Natural killer cell (primary cell): ENCODE results near the gene AP1G1. TPM values are rescaled to one million over a fixed set of nuclear protein-coding genes. Genes with fewer than 3 reads are reported as not detected.
"Not testable (repeated sequence)": the region's sequence is repeated elsewhere in the genome, so short reads cannot be mapped to it uniquely, and the experiment has no call there.

ENCODE experiments used
- ATAC-seq, 3 donors: fragments of 150-1000 bp in 2 of 3; fragments of 200-7000 bp in 1 of 3; cut with Tn5 transposase; 1 replicate in 1 of 3; 2 replicates in 2 of 3; pipeline ENCODE4 v1.10.0; 2021; ENCODE audit warnings: mild to moderate bottlenecking in 2 of 3, moderate library complexity in 2 of 3
- DNase-seq, 2 donors: peaks; one replicate each; pipeline versions ENCODE4 v3.0.0 to v3.0.0-alpha.2; 2013 to 2021; ENCODE audit warnings: mixed read lengths in 1 of 2
- H3K27ac ChIP-seq: one replicate; pipeline ENCODE4 v1.5.1; 2013; ENCODE audit warnings: mild to moderate bottlenecking, low read length
- H3K27me3 ChIP-seq: one replicate; pipeline ENCODE4 v1.6.1; 2013; ENCODE audit warnings: low read length; ENCODE audit not compliant: control insufficient read depth, insufficient read depth
- H3K36me3 ChIP-seq: one replicate; pipeline ENCODE4 v1.6.1; 2013; ENCODE audit warnings: low read length; ENCODE audit not compliant: control insufficient read depth, insufficient read depth
- H3K4me1 ChIP-seq: one replicate; pipeline ENCODE4 v1.6.1; 2013; ENCODE audit warnings: low read length; ENCODE audit not compliant: control insufficient read depth, insufficient read depth
- H3K4me3 ChIP-seq: one replicate; pipeline ENCODE4 v1.5.1; 2013; ENCODE audit warnings: low read length
- H3K9me3 ChIP-seq: one replicate; pipeline ENCODE4 v1.6.1; 2013; ENCODE audit warnings: low read length; ENCODE audit not compliant: control insufficient read depth, insufficient read depth
- H3K27ac Mint-ChIP-seq, 2 donors: one replicate each; pipeline ENCODE4 v1.8.0; 2022; ENCODE audit warnings: mild to moderate bottlenecking in 2 of 2, mixed read lengths in 2 of 2, moderate library complexity in 1 of 2
- H3K27me3 Mint-ChIP-seq, 2 donors: one replicate each; pipeline ENCODE4 v1.8.0; 2022; ENCODE audit warnings: low read depth in 2 of 2, mixed read lengths in 2 of 2
- H3K36me3 Mint-ChIP-seq: one replicate; pipeline ENCODE4 v1.8.0; 2022; ENCODE audit warnings: mixed read lengths
- H3K4me1 Mint-ChIP-seq, 2 donors: one replicate each; pipeline ENCODE4 v1.8.0; 2022; ENCODE audit warnings: mixed read lengths in 2 of 2
- H3K4me3 Mint-ChIP-seq: one replicate; pipeline ENCODE4 v1.8.0; 2022; ENCODE audit warnings: mild to moderate bottlenecking, moderate library complexity, mixed read lengths
- H3K9me3 Mint-ChIP-seq, 2 donors: one replicate each; pipeline ENCODE4 v1.8.0; 2022; ENCODE audit warnings: mixed read lengths in 2 of 2
- CTCF ChIP-seq: fragments of 200-600 bp; IDR thresholded peaks from one replicate; pipeline ENCODE4 v1.8.0; 2022; ENCODE audit warnings: antibody characterized with exemption
- WGBS: methylation state at CpG from one replicate; pipeline ENCODE4 v1.1.7; 2013; ENCODE audit warnings: missing lambda C conversion rate; ENCODE audit not compliant: insufficient coverage; 5-methylcytosine and 5-hydroxymethylcytosine counted together
- intact Hi-C: fragments of 100-400 bp; cut with micrococcal nuclease; formaldehyde crosslinking; loops from one replicate; pipeline ENCODE4 v1.14.2; 2022
- total RNA-seq, 4 donors: library from RNA; stranded (reverse); fragments of 120-200 nt in 1 of 4; gene quantifications; one replicate each; pipeline versions ENCODE4 v1.2.3 to v1.2.4, GENCODE V29; 2013 to 2022

The AP1G1 gene
- total RNA-seq, 3 donors from 2014 or later (not counting 1 experiment from before 2014, with no cell fraction given): 176 to 212 (median 188) TPM

DNA sequence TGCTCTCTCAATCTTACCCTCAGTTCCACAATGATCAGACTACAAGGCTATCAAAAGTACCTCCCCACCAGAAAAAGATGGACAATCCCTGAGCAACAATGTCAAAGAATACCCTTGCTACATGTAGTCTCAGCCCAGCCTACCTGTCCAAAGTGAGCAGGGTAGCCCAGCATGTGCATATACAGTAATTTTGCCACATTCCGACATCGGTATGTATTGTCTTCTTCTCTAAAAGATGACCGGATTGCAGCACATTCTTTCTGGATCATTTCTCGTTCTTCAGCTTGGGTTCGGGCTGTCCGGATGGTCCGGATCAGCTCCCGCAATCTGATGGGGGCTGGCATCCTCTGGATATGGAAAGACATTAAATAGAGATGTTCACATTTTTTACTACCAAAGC, 19.5 kb downstream of the AP1G1 start:
- intact Hi-C loops: no loop called here
- TF ChIP-seq CTCF: no peak
- WGBS: 92% methylated on average over 6 of the region's 8 CpGs
- Mint-ChIP-seq H3K9me3 (no peaks in the 10 kb centered on the region), H3K36me3 (no peaks in the 10 kb centered on the region), H3K4me3 (no peak overlapping the region), H3K4me1 (peaks cover 47% of the 10 kb centered on the region in 2 donors), H3K27me3 (no peaks in the 10 kb centered on the region), H3K27ac (peak overlapping the region in 1 of 2 donors; percentile 34)
- H3K27me3 ChIP-seq: no peaks in the 10 kb centered on the region
- no peak overlapping the region for H3K4me3 ChIP-seq
- no peaks in the 10 kb centered on the region for H3K9me3 ChIP-seq
- no peak overlapping the region for H3K27ac ChIP-seq
- peaks cover 20% of the 10 kb centered on the region for H3K4me1 ChIP-seq
- H3K36me3 ChIP-seq: peaks cover 28% of the 10 kb centered on the region
- DNase-seq (no peak), ATAC-seq (no peak)

GRCh38 chr16:71788578-71788977, 20.1 kb downstream of the AP1G1 start:
- ATAC-seq: no peak
- H3K4me3 Mint-ChIP-seq: no peak overlapping the region
- TF ChIP-seq CTCF: no peak
- no peaks in the 10 kb centered on the region for H3K9me3 Mint-ChIP-seq
- Histone ChIP-seq H3K4me3 (no peak overlapping the region), H3K27me3 (no peaks in the 10 kb centered on the region), H3K4me1 (peaks cover 20% of the 10 kb centered on the region), H3K9me3 (no peaks in the 10 kb centered on the region), H3K36me3 (peaks cover 28% of the 10 kb centered on the region), H3K27ac (no peak overlapping the region)
- peaks cover 41 to 46% of the 10 kb centered on the region in 2 donors for H3K4me1 Mint-ChIP-seq
- no peaks in the 10 kb centered on the region for H3K27me3 Mint-ChIP-seq
- intact Hi-C loops: no loop called here
- DNase-seq: no peak
- 94% methylated on average over 2 of the region's 2 CpGs for WGBS
- no peaks in the 10 kb centered on the region for H3K36me3 Mint-ChIP-seq
- H3K27ac Mint-ChIP-seq: no peak overlapping the region

DNA sequence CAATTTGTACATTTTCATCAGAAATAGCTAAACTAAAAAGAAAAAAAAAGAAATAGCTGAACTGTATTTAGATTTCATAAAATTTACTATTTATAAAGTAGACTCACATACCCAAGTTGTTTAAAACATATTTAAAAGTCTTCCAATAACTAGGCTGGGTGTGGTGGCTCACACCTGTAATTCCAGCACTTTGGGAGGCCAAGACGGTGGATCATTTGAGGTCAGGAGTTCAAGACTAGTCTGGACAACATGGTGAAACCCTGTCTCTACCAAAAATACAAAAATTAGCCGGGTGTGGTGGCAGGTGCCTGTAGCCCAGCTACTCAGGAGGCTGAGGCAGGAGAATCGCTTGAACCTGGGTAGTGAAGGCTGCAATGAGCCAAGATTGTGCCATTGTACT, 23.5 kb downstream of the AP1G1 start:
- H3K36me3 Mint-ChIP-seq, H3K9me3 ChIP-seq, H3K4me3 Mint-ChIP-seq, H3K4me1 ChIP-seq, H3K27me3 Mint-ChIP-seq, H3K27me3 ChIP-seq, intact Hi-C loops, H3K27ac Mint-ChIP-seq, H3K4me3 ChIP-seq, DNase-seq, H3K27ac ChIP-seq, H3K9me3 Mint-ChIP-seq, ATAC-seq: not testable (repeated sequence)
- WGBS: 95% methylated on average over 3 of the region's 3 CpGs
- peaks cover 39% of the 10 kb centered on the region for H3K36me3 ChIP-seq
- peaks cover 26 to 30% of the 10 kb centered on the region in 2 donors for H3K4me1 Mint-ChIP-seq

DNA sequence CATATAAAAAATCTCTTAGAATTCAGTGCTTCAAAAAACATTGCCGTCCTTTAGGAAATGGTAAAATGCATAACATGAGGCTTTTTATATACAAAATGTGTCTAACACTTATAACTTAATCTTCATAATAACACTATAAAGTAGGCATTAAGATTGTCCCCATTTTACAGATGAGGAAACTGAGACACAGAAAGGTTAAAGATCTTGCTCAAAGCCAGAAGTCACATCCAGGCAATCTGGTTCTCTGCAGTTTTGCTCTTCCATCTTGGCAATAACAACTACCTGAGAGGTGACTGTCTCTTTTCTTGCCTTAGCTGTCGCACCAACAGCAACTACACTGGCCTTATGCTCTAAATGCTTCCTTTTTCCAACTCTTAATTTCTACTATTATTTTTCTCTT, 24.5 kb downstream of the AP1G1 start:
- H3K9me3 Mint-ChIP-seq: no peaks in the 10 kb centered on the region
- no peak overlapping the region for H3K4me3 Mint-ChIP-seq
- Histone ChIP-seq H3K4me3 (no peak overlapping the region), H3K27ac (no peak overlapping the region), H3K36me3 (peaks cover 35% of the 10 kb centered on the region), H3K4me1 (no peaks in the 10 kb centered on the region), H3K27me3 (no peaks in the 10 kb centered on the region), H3K9me3 (no peaks in the 10 kb centered on the region)
- intact Hi-C loops: no loop called here
- no peak for DNase-seq
- TF ChIP-seq CTCF: no peak
- ATAC-seq: no peak
- H3K27ac Mint-ChIP-seq: peak overlapping the region in 1 of 2 donors; percentile 18
- no peaks in the 10 kb centered on the region for H3K27me3 Mint-ChIP-seq
- peaks cover 24 to 25% of the 10 kb centered on the region in 2 donors for H3K4me1 Mint-ChIP-seq
- no peaks in the 10 kb centered on the region for H3K36me3 Mint-ChIP-seq
- WGBS: 100% methylated on average over 1 of the region's 2 CpGs
